Cardiac ventricle fibroblast (primary cell): Measurements from ENCODE around the gene SSUH2. TPM values are rescaled to one million over a fixed set of nuclear protein-coding genes. Genes with fewer than 3 reads are reported as not detected.

Experiments
- total RNA-seq: library from RNA; depleted of rRNA; stranded (reverse); fragments of >200 nt; gene quantifications from 2 replicates; pipeline ENCODE4 v1.2.3, GENCODE V29; 2015

SSUH2 gene
- not detected in 2 replicates for total RNA-seq

GRCh38 chr3:8644748-8645390, at the start of gene SSUH2:
TSS of gene SSUH2 (minus strand) at chr3:8644798. CDS start at chr3:8644758, 40 bp downstream.

Other genes with a start within 250 kb of the SSUH2 start
- 57.5 and 64.9 TPM in 2 replicates for gene LMCD1, start 143.0 kb downstream of the SSUH2 start, total RNA-seq
- not detected in 2 replicates for gene CAV3, start 89.0 kb upstream of the SSUH2 start, total RNA-seq
- gene OXTR, start 124.8 kb upstream of the SSUH2 start, total RNA-seq = 0.15 and 3.2 TPM in 2 replicates